ENCODE measurements around the gene MID1. TPM values are rescaled to one million over a fixed set of nuclear protein-coding genes. Genes with fewer than 3 reads are reported as not detected.

MID1 gene
- total RNA-seq, 1 experiment from 2014 or later, result 32.4 TPM

- TF ChIP-seq SIN3A (IDR thresholded peaks at IDR 0.05; ENCODE audit: borderline replicate concordance, insufficient read depth, low read depth, low read length) (no peak), TCF7L2 (IDR thresholded peaks at IDR 0.05; ENCODE audit: low read depth, low read length) (no peak), CTCF (IDR thresholded peaks at IDR 0.05) (no peak), POLR2AphosphoS5 (IDR thresholded peaks at IDR 0.05; ENCODE audit: low read depth, low read length) (no peak), REST (IDR thresholded peaks at IDR 0.05; ENCODE audit: insufficient read depth in 1 of 2, low read depth in 2 of 2, low read length in 1 of 2) (no peak)
- H3K27me3 ChIP-seq (ENCODE audit: control insufficient read depth, insufficient read depth, low read length), result no peaks in the 10 kb centered on the region
- no peak for DNase-seq (ENCODE audit: low read depth, low spot score)
- no TSS peak for BruUV-seq (replicated peaks)
- no peak for ATAC-seq
- in situ Hi-C loops (cut with HindIII; ENCODE audit: low pct_unique_long_range_greater_than_20kb, low sequenced_read_pairs), result no loop called here
- H3K36me3 ChIP-seq (ENCODE audit: control insufficient read depth, insufficient read depth, low read length), result no peaks in the 10 kb centered on the region
- intact Hi-C loops (cut with micrococcal nuclease; ENCODE audit: unreplicated experiment), result no loop called here
- H3K27ac ChIP-seq (ENCODE audit: low read length), result no peak overlapping the region
- H3K9me3 ChIP-seq (ENCODE audit: control insufficient read depth, insufficient read depth, low read depth, low read length), result no peaks in the 10 kb centered on the region
- H3K4me1 ChIP-seq (ENCODE audit: control insufficient read depth, insufficient read depth, low read length), result 0 out of 2 replicates have a peak, but pooled peaks cover 4% of the 10 kb centered on the region
- H3K4me3 ChIP-seq (ENCODE audit: low read depth in 2 of 2, low read length in 2 of 2), result no peak overlapping the region
- ChIA-PET POLR2A (no interaction called here), CTCF (no interaction called here)
These were observed 86.6 kb downstream of the MID1 start for GRCh38 chrX:10533696-10534365.

GRCh38 chrX:10531927-10532326, 88.5 kb downstream of the MID1 start:
- Histone ChIP-seq H3K4me3 (ENCODE audit: low read depth in 2 of 2, low read length in 2 of 2) (no peak overlapping the region), H3K9me3 (ENCODE audit: control insufficient read depth, insufficient read depth, low read depth, low read length) (no peaks in the 10 kb centered on the region), H3K27ac (ENCODE audit: low read length) (no peak overlapping the region), H3K36me3 (ENCODE audit: control insufficient read depth, insufficient read depth, low read length) (no peaks in the 10 kb centered on the region), H3K4me1 (ENCODE audit: control insufficient read depth, insufficient read depth, low read length) (0 out of 2 replicates have a peak, but pooled peaks cover 4% of the 10 kb centered on the region), H3K27me3 (ENCODE audit: control insufficient read depth, insufficient read depth, low read length) (no peaks in the 10 kb centered on the region)
- ChIA-PET CTCF (interaction anchor here (0.5 kb wide), 1 partner anchor 28 kb away, joined by 4 read pairs; no protein-coding TSS in a partner anchor), POLR2A (no interaction called here)
- BruUV-seq (replicated peaks), result no TSS peak
- ATAC-seq (no peak), DNase-seq (ENCODE audit: low read depth, low spot score) (no peak)
- in situ Hi-C loops (cut with HindIII; ENCODE audit: low pct_unique_long_range_greater_than_20kb, low sequenced_read_pairs) (no loop called here), intact Hi-C loops (cut with micrococcal nuclease; ENCODE audit: unreplicated experiment) (no loop called here)
- no peak for TF ChIP-seq CTCF (IDR thresholded peaks at IDR 0.05)
- TF ChIP-seq TCF7L2 (IDR thresholded peaks at IDR 0.05; ENCODE audit: low read depth, low read length), result no peak
- no peak for TF ChIP-seq SIN3A (IDR thresholded peaks at IDR 0.05; ENCODE audit: borderline replicate concordance, insufficient read depth, low read depth, low read length)
- TF ChIP-seq POLR2AphosphoS5 (IDR thresholded peaks at IDR 0.05; ENCODE audit: low read depth, low read length), result no peak
- TF ChIP-seq REST (IDR thresholded peaks at IDR 0.05; ENCODE audit: insufficient read depth in 1 of 2, low read depth in 2 of 2, low read length in 1 of 2), result no peak
